ENCODE results near the gene NF2.
"Not testable (repeated sequence)": the region's sequence is repeated elsewhere in the genome, so short reads cannot be mapped to it uniquely, and the experiment has no call there.

NF2 gene

DNA sequence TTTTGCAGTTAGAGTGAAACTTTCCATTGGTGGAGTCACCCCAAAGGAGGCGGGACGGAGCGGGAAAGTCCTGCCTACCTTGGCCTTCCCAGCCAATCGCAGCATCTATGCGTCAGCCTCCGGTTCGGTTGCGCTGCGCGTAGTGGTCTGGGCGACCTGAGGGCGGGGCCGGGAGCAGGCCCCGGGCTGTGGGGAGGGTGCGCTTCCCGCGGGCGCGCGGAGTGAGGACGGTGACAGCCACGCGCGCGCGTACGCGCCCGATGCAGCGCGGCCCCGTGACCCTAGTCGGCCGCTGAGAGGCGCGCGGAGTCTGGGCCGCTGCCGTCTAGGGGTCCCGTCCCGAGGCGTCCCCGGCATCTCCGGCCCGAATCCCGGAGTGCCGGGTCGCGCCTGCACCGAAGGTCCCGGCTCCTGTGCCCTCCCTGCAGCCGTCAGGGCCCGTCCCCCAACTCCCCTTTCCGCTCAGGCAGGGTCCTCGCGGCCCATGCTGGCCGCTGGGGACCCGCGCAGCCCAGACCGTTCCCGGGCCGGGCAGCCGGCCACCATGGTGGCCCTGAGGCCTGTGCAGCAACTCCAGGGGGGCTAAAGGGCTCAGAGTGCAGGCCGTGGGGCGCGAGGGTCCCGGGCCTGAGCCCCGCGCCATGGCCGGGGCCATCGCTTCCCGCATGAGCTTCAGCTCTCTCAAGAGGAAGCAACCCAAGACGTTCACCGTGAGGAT is at the start of gene NF2:
NF2 (plus strand) TSS at position 276 of the 718 bp plus-strand sequence; CDS start at position 642, 366 bp downstream.
- DNase-seq = peak; percentile 100

DNA sequence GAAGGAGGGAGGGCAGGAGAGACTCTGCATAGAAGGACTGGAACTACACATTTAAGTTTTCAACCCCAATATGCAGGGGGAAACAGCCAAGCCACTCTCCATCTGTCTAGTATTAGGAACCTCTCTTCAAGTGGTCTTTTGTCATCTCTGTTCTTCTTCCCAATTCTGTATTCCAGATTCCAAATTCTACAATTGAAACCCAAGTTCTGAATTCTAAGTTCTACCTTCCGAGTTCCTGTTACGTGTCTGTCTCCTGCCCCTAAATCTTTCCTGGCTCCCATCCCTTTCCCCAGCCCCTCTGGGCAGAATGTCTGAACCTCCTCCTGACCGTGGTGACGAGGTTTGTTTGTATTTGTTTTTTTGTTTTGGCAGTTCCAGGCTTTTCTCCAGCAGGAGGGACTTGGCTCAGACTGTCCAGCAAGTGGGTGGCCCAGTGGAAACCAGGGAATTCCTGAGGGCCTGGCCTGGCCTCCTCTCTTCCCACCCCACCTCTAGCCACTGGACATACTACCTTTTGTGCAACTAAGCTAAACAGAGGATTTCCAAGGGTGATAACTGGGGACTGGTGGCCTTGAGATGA is 48.3 kb upstream of the NF2 start:
- no peak for DNase-seq

GRCh38 chr22:29559030-29559429 is 44.4 kb upstream of the NF2 start:
- no peak for DNase-seq

DNA sequence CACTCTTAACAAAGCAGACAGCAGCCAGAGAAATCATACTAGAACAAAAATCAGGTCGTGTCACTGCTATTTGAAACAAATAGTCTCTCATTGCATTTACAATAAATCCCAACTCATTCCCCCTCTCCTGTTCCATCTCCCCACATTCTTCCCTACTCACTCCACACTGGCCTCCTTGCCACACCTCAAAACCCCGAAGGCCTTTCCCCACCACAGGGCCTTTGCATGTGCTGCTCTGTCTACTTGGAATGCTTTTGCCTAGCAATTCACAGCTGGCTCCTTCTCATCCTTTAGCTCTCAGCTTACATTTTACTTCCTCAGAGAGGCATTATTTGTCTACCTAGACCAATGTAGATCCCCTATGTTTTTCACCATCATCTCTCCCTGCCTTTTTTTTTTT is 43.6 kb upstream of the NF2 start:
- DNase-seq = no peak

DNA sequence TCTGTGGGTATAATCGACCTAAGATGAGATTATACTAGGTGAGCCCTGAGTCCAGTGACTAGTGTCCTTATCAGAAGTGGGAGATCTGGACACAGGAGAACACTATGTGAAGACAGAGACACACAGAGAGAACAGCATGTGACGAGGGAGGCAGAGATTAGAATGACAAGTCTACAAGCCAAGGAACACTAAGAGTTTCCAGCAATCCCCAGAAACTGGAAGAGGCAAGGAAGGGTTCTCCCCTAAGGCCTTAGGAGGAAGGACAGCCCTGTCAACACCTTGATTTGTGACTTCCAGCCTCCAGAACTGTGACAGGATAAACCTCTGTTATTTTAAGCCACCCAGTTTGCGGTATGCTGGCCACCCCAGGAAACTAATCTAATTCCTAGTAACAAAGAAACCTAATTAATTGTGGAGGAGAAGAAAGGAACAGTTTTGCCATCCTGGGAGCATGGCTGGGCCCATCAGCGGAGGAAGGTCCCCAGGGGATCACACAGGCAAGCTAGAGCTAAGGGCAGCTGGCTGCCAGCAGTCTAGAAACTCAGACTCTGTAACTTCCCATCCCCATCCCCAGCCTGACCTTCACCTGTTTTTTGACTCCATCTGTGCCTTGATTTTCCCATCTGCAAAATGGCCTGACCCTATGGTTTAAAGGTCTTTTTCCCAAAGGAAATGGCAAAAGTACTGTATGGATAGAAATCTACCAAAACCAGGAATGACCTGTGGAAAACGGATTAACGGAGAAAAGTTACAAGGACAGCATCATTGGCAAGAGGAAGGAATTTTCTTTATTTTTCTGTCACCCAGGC is 39.6 kb upstream of the NF2 start:
- DNase-seq = no peak

DNA sequence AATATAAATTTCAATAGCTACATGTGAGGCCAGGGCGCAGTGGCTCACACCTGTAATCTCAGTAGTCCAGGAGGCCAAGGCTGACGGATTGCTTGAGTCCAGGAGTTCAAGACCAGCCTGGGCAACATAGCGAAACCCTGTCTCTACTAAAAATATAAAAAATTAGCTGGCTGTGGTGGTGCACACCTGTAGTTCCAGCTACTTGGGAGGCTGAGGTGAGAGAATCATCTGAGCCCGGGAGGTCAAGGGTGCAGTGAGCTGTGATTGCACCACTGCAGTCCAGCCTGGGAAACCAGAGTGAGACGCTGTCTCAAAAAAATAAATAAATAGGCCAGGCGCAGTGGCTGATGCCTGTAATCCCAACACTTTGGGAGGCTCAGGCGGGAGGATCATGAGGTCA is 36.9 kb upstream of the NF2 start:
- not testable (repeated sequence) for DNase-seq

DNA sequence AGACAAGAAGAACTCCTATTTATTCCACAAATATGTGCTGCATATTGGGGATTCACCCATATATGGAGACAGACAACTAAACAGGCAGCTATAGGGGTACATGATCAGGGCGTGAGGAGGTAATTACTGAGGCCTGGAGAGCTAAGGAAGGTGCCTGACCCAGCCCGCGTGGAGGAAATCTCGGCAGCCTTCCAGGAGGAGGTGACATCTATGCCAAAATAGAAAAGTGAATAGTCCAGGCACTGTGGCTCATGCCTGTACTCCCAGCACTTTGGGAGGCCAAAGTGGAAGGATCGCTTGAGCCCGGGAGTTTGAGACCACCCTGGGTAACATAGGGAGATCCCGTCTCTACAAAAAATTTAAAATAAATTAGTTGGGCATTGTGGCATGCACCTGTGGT is 36.1 kb upstream of the NF2 start:
- DNase-seq = no peak

DNA sequence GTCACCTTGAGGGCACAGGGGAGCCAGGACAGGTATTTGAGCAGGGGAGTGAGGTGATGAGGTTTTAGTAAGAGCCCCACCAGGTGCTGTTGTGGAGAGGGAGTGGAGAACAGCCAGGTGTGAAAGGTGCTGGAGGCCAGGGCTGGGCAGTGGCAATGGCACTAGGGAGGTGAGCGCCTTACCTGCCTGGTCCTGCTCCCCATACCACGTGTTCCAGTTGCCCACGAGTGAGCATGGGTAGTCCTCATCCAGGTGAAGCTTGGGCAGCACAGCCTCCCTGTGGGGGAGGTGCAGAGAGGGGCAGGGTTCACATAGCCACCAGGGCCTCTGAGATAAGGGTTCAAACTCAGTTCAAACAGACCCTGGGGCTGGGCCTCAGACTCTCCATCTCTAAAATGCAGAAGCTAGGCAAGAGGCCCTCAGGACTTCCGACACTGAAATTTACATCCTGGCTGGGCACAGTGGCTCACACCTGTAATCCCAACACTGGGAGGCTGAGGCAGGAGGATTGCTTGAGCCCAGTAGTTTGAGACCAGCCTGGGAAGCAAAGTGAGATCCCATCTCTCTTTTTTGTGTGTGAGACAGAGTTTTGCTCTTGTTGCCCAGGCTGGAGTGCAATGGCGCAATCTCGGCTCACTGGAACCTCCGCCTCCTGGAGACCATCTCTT is 34.3 kb upstream of the NF2 start:
- no peak for DNase-seq

GRCh38 chr22:29570456-29570855 is 33.0 kb upstream of the NF2 start:
- no peak for DNase-seq

DNA sequence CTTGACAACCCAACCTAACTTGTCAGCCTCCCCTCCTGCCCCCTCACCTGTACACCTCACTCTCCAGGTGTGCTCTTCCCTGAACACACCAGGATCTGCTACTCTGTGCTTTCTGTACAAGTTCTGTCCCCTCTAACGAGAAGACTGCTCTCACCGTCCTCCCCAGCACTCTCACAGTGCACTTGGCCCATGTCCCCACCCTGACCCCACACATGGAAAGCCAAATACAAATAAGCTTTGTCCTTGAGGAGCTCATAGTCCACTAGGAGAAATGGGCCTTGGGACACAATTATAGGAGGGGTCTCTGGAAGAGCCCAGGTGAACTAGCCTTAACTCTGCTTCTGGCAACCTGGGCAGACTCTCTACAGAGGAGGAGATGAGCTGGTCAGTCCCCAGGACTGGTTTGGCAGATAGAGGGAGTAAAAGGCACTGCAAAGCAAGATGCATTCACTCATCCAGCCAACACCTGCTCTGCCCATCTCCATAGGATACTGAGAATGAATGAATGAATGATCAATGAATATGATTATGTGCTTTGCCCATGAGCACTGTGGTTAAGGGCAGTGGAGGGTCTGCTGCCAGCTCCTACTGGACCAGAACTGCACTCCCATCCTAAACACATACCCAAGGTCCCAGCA is 32.4 kb upstream of the NF2 start:
- DNase-seq = no peak

- no peak for DNase-seq
These were observed 28.5 kb upstream of the NF2 start for GRCh38 chr22:29574762-29575450.

GRCh38 chr22:29578462-29579200 is 24.8 kb upstream of the NF2 start:
- DNase-seq = no peak

GRCh38 chr22:29580200-29580810 is 23.1 kb upstream of the NF2 start:
- peak; percentile 13 for DNase-seq

- DNase-seq = no peak
These were observed 21.6 kb upstream of the NF2 start for GRCh38 chr22:29581799-29582198.

GRCh38 chr22:29584975-29585374 is 18.5 kb upstream of the NF2 start:
- DNase-seq = no peak

DNA sequence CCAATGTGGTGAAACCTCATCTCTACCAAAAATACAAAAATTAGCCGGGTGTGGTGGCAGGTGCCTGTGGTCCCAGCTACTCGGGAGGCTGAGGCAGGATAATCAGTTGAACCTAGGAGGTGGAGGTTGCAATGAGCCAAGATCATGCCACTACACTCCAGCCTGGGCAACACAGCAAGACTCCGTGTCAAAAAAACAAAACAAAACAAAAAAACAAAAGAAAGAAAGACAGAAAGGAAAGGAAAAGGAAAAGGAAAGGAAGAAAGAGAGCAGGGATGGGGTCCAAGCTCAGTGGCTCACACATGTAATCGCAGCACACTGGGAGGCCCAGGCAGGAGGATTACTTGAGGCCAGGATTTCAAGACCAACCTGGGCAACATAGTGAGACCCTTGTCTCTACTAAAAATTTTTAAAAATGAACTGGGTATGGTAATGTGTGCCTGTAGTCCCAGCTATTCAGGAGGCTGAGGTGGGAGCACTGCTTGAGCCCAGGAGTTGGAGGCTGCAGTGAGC is 17.2 kb upstream of the NF2 start:
- not testable (repeated sequence) for DNase-seq

DNA sequence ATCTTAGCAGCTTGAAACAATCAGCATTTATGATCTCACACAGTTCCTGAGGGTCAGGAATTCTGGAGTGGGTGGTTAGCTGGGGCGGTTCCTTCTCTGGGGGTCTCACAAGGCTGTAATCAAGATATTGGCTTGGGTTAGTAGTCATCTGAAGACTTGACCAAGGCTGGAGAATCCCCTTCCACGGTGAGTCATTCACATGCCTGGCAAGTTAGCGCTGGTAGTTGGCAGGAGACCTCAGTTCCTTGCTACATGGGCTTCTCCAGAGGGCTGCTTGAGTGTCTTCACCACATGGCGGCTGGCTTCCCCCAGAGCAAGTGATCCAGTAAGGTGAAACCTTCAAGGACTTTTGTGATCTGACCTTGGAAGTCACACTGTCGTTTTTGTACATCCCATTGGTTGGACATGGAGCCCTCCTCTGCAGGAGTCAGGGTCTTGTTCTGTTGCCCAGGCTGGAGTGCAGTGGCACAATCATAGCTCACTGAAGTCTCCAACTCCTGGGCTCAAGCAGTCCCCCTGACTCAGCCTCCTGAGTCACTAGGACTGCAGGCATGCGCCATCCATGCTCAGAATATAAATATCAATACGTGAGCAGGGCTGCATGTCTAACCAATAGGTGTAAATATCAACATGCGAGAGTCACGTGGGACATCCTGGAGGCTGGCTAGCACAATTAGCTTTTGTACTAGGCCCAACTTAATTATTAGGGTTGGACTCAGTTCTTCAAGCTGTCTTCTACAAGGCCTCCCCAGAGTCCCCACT is 15.3 kb upstream of the NF2 start:
- no peak for DNase-seq

GRCh38 chr22:29593923-29594322 is 9.5 kb upstream of the NF2 start:
- DNase-seq = no peak

DNA sequence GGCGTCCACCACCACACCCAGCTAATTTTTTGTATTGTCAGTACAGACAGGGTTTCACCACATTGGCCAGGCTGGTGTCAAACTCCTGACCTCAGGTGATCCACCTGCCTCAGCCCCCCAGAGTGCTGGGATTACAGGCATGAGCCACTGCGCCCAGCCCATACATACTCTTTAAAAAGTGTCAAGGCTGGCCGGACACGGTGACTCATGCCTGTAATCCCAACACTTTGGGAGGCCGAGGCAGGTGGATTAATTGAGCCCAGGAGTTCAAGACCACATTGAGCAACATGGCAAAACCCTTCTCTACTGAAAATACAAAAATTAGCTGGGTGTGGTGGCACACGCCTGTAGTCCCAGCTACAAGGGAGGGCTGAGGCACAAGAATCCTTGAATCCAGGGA is 9.0 kb upstream of the NF2 start:
- not testable (repeated sequence) for DNase-seq

DNA sequence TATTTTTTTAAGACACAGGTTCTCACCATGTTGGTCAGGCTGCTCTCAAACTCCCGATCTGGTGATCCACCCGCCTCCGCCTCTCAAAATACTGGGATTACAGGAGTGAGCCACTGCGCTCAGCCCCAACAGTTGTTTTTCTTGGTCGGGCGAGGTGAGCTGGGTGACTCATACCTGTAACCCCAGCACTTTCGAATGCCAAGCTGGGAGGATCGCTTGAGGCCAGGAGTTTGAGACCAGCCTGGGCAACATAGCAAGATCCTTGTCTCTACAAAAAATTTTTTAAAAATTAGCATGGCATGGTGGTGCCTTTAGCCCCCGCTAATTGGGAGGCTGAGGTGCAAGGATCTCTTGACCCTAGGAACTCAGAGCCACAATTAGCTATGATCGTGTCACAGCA is 7.0 kb upstream of the NF2 start:
- DNase-seq = no peak

All from activated CD4-positive, alpha-beta T cell treated with anti-CD3 and anti-CD28 coated beads, Interleukin-2, Interleukin-6, amounts not matched to agents 100 ng/mL and 50 ng/mL, durations not matched to agents 16 hours and 8 hours (primary cell).